Measurements from ENCODE around the gene DICER1.

DICER1 gene

DNA sequence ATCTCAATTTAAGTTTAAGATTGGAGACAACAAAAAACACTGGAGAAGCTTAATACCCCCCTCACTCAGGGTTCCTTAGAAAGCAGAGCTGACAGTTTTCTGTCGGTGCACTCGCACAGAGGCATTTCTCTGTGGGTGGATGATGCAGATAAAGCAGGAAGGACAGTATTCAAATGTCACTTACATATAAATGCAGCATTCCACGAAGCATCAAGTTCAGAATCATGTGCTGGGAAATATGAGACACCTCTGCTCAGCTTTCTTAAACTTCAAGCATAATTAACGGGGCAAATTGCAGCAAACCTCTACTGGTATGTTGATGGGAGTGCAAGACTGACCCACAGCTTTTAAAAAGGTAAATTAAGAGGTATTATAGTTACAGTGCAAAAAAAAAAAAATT, 68.7 kb downstream of the DICER1 start:
- no peak for DNase-seq (ENCODE audit: low read depth in 3 of 3)

DNA sequence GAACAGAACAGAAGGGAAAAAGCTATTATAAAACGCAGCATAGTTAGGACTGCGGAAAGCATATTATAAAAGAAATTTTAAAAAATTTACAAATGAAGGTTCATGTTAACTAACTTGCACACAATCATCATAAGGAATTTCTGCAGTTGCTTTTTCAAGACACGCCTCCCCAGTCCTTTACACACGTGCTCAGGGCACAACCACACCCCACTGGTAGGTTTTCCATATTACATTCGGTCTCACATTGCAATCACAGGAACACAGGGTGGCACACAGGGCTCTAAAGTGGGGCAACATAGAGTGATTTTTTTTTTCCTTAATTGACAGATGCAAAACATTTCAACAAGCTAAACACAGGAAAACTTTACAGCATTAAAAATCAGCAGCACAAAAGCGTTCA, 69.7 kb downstream of the DICER1 start:
- DNase-seq (ENCODE audit: low read depth in 3 of 3), result no peak

DNA sequence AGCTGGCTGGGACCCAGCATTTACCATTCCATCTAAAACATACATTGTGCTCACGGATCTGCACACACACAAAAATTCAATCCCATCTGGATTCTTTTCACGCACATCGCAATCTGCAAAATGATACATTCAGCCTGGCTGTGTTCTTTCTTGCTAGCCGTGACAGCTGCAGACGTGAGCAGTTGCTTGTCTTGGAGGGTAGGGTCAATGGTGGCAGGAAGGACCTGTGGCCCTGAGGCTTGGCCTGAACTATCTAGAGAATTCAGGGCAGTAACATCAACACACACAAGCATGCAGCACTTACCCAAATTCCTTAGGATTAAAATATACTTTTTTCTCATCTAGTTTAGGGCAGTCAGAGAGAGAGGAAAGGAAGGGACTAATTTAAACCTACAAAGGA, 72.0 kb downstream of the DICER1 start:
- no peak for DNase-seq (ENCODE audit: low read depth in 3 of 3)

DNA sequence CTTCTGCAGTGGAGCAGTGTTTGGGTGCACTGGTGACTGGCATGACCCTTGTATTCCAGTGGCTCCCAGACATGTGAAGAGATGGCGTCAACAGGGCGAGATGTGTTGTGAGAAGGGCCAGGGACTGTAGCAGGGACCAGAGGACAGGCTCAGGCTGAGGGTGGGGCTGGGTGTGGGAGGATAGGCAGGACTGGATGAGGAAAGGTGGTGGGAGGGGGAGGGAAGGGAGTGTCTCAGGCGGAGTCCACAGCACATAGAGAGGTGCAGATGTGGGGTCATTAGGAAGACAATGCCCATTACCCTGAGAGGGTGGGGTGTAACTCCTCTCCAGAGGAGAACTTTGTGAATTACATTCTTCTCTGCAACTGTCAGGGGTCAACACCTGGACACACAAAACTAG, 78.5 kb downstream of the DICER1 start:
- no peak for DNase-seq (ENCODE audit: low read depth in 3 of 3)

DNA sequence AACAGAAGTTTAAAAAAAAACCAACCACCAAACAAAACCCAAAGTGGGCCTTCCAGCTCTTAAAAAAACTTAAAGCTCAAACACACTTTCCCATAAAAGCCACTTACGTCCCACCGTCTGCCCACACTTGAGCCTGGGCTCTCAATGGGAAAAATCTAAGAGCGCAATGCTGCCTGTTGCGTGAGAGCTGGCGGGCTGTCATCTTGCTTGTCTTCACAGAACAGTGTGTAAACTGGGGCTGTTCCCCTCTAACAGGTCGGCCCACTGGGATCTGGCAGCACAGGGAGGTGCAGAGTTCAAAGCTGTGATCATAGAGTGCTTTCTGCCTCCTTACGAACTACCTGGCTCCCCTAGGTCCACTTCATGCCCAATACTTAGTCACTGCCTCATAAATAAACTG, 80.0 kb downstream of the DICER1 start:
- no peak for DNase-seq (ENCODE audit: low read depth in 3 of 3)

DNA sequence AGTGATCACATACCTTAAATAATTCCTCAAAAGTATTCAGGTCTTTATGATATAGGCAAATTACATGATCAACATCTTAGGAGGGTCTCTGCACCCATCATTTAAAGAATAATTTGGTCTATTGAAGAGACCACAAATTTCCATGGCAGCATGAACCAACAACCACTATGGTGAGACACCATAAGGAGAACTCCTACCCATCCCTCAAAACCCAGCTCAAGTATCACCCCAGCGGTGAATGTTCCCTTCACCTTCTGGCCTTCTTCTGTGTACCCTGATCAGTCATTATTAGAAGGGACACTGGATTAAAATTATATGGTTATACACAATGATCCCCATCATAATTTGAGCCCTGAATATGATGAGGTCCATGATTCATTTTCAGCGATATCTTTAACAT, 81.5 kb downstream of the DICER1 start:
- DNase-seq (ENCODE audit: low read depth in 3 of 3), result no peak

DNA sequence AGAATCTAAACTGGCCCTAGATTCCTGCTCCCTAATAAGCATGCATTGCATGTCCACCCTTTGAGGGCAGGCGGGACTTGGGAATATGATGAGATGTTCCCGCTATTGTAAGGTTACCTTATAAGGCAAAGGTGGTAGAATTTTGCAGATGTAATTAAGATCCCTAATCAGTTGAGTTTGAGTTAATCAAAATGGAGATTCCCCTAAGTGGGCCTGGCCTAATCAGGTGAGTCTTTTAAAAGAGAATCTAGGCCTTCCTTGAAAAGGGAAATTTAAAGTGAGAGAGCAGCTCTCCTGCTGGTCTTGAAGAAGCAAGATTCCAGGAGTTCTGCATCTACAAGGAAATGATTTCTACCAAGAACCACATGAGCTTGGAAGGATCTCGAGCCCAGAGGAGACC, 83.4 kb downstream of the DICER1 start:
- no peak for DNase-seq (ENCODE audit: low read depth in 3 of 3)

DNA sequence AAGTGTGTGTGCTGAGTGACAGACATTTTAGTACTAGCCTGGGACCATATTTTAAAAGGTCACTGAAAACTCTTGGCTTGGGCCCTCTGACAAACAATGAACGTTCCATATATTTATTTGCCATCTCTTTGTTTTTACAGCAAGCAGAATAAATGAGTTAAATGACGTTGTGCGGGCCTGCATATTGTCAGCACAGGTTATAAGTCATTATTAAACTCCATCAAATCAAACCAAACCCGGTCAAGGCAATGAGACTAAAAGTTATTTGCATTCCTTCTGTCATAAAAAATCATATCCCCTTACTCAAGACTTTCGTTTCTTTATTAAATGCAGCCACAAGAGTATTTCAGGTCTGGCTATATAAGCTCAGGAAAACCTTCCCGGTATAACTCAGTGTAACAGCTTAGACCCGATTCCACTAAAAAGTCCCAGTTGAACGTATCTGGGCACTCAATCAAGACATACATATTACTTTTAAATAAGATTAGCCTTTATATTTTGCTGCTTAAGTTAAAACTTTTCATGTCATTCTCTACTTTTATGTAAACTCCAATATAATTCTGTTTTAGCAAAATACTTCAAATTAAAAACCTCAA, 84.9 kb downstream of the DICER1 start:
- no peak for DNase-seq (ENCODE audit: low read depth in 3 of 3)

DNA sequence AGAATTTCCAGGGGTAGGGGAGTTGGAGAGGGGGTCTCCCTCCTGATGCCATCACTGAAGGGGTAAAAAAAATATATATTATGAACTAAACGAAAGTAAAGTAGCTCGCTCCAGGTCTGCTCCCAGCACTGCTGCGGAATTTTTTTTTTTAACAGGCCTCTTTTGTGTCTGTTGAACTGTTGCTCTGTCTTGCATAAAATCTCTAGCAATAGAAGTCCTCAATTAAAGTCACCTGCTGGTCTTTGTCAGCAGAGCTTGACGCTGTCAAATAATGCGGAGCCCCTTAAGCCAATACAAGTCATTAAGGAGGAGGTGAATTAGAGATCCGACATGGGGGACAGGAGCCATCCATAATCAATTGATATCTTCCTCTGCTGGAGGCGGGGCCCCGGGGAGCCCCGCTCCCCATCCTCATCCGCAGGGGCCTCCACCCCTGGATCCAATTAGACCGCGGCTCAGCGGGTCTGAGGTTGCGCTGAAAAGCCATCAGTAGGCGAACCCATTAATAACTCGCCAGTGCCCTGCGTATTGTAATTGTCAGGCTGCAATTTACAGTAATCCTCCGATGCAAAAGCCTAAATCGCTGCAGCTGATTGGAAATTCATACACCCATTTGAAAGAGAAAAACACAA, 85.6 kb downstream of the DICER1 start:
- DNase-seq (ENCODE audit: low read depth in 3 of 3), result no peak

DNA sequence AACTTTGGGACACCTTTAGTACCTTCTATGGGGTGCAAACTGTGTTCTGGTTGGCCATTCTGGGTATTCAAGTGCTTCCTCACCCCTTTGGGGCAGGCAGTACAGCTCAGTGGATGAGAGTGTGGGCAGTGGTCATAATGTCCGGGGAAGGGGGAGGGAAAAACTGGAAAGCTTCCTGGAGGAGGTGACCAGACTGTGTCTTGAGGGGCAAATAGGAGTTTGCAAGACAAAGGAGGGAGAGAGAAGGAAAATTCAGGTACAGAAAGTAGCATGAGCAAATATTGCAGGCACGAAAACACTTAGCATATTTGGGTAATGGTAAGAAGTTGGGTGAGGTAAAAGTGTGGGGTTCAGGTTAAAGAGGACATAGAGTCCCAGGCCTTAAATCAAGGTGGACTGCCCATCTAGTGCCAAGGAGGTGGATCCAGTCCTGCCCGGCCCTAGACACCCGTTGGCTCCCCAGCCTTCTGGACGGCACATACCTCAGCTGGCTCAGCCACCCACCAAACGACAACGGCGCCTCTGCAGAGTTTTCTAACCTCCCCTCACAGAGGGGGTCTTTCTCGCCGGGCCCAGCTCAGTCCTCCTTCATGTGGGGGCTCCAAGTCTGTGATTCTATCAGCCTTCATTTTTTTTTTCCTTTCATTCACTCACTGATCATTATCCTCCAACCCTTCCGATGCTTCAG, 86.4 kb downstream of the DICER1 start:
- no peak for DNase-seq (ENCODE audit: low read depth in 3 of 3)

DNA sequence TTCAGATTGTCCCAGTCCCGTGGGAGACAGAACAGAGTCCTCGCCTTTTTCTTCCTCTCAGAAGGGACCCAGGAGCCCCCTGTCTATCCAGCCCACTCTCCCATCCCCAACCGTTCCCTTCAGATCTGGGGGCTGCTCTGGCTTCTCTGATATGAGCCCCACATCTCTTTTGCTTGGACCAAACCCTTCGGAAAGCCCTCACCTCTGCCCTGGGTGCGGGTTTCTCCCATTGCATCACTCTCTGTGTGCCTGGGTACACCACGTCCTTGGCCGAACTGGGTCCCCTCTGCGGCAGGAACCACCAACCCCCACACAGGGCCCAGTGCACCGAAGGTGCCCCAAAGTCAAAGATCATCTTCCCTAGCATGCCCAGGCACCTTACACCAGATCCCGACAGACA, 87.8 kb downstream of the DICER1 start:
- no peak for DNase-seq (ENCODE audit: low read depth in 3 of 3)

DNA sequence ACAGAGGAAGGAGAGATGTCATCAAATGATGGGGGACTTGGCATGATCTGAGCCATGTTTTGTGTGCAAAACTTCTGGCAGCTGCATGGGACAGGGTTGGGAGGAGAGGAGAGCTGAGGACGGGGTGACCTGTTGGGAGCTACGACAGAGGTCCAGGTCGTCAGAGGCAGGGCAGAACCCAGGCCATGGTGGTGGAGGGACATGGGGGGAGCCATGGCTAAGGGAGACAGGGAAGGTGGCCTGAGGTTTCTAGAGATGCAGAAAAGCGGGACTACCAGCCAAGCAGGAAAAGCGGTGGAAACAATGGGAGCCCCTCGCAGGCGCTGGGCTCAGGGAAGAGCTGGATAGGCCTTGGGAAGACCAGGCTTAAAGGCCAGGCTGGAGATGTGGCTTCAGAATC, 88.3 kb downstream of the DICER1 start:
- no peak for DNase-seq (ENCODE audit: low read depth in 3 of 3)

DNA sequence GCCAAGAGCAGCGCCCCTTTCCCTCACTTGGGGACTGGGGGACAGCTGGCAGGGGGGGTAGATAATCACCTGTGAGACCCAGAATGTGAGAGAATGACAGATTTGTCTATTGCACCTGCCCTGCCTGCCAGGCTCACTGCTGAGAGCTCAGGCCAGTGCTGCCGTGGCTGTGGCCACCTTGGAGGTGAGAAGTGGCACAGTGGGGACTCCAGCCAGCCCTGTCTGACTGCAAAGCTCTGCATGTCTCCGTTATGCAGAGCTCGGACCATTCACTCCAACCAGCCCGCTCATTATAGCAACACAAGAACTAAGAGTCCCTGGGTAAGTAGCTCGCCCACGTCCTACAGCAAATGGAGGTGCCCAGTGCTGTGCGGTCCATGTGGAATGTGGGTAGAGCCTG, 88.8 kb downstream of the DICER1 start:
- DNase-seq (ENCODE audit: low read depth in 3 of 3), result no peak

DNA sequence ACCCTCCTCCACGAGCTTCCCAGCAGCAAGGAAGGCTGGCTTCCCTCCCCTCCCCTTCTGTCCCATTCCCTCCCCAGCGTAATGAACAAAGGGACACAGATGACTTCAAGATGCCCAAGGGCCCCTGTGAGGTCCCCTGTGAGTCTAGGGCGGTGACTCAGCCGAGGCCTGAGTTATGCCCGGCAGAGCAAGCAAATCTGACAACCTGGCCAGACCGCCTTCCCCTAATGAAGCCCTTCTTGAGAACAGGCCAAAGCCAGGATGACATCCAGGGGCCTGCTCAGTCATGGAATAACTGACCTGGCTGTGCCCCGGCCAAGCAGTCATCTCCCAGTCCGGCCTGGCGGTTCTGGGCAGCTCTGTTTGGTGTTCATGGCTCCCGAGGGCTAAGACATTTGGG, 89.2 kb downstream of the DICER1 start:
- DNase-seq (ENCODE audit: low read depth in 3 of 3), result no peak

DNA sequence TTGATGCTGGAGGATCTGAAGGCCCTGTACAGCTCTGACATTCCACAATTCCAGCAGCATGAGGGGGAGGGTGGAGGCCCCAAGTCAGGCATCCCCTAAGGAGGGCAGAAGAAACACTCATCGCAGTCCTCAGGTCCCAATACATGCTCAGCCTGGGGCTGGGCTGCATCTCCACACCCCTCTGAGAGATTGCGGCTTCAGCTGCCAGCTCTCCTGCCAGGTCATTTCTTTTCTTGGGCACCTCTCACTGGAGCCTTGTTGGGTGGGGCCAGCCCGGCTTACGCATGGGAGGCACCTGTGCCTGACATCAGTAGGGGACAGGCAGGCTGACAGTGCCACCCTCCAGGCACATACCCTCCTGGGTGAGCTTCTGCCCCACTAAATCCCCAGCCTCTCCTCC, 89.8 kb downstream of the DICER1 start:
- DNase-seq (ENCODE audit: low read depth in 3 of 3), result no peak

DNA sequence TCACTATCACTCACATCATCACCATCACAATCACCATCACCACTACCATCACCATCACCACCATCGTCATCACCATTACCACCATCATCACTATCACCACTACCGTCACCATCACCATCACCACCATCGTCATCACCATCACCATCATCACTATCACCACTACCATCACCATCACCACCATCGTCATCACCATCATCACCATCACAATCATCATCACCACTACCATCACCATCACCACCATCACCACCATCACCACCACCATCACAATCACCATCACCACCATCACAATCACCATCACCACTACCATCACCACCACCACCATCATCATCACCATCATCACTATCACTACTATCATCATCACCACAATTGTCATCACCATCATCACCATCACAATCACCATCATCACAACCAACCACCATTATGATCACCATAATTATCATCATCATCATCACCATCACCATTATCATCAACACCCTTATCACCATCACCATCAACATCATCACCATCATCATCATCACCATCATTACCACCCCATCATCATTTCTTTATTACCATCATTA, 90.8 kb downstream of the DICER1 start:
- DNase-seq (ENCODE audit: low read depth in 3 of 3), result no peak

DNA sequence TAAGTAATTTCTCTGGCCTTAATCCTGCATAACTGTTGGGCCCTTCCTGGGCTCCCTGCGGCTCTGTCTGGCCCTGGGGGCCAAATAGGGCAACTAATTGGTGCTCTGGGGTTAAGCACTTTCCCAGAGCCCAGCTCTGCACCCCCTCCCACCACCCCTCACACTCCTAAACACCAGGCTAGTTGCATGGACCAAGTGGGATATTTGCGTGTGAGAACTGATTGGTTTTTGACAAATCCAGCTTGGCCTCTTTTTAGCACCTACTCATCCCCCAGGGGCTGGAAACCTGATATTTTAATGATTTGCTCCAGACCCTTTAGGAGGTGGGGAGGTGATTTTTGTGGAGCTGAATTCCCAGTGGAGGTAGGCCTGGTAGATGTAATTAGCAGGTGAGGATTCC, 91.9 kb downstream of the DICER1 start:
- DNase-seq (ENCODE audit: low read depth in 3 of 3), result no peak

DNA sequence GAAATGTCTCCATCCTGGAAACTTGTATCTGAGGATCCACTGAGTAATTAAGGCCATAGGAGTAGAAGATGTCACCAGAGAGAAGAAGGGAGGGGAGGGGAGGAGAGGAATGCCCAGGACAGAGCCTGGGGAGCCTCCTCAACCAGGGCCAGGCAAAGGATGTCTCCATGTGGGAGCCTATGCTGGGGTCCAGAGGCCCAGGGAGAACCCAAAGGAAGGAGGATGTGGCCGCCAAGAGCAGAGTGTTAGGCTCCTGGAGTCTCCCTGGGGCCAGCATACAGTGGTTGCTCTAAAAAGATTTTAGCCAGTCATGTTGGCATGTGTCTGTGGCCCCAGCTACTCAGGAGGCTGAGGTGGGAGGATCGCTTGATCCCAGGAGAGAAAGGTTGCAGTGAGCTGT, 92.6 kb downstream of the DICER1 start:
- no peak for DNase-seq (ENCODE audit: low read depth in 3 of 3)

DNA sequence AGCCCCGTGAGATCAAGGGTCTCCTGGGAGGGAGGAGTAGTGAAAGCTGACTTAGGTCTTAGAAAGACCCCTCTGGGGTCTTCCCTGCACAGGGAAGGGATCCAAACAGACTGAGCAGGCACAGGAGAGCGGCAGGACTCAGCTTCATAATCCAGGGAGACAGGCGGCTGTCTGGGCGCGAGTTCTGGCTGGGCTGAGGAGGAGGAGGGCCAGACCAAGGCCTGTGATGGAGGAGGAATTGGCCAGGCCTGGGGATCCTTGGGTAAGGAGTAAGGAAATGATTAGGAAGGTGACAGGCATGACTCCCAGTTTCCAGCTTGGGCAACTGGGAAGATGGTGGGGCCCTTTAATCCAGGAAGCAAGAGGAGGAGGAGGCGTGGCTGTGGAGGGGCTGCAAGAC, 93.1 kb downstream of the DICER1 start:
- no peak for DNase-seq (ENCODE audit: low read depth in 3 of 3)

DNA sequence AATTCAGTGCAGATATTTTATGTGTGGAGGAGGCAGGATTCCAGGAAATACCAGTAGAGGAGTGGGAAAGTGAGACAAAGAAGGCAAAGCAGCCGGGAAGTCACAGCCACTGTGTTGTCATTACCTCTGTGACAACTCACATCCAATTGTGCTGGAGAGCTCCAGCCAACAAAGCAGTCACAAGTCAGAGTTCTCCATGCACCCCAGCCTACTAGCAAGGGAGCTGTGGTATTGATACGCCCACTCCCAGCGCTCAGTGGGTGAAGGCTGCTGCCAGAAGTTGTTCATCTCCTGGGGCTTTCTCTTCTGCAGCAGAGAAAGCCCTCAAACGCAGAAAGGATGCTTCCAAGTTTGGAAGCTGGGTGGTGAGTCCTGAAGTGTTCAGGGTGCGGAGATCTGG, 93.9 kb downstream of the DICER1 start:
- no peak for DNase-seq (ENCODE audit: low read depth in 3 of 3)

DNA sequence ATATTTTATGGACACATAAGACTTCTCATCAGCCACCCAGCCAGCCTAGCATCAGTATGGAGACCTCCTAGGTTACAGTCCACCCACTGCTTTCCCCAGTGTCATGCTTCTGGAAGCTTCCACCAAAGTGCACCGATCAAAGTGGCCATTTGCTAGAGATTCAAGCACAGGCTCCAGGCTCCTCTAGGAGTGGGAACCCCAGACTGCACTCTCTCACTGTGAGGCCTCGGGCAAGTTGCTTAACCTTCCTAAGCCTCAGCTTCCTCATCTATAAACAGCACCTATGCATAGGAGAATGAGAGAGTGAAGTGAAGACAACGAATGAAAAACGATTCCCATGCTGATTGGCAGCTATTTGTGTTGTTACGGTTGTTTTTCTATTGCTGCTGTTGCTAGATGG, 94.4 kb downstream of the DICER1 start:
- no peak for DNase-seq (ENCODE audit: low read depth in 3 of 3)

DNA sequence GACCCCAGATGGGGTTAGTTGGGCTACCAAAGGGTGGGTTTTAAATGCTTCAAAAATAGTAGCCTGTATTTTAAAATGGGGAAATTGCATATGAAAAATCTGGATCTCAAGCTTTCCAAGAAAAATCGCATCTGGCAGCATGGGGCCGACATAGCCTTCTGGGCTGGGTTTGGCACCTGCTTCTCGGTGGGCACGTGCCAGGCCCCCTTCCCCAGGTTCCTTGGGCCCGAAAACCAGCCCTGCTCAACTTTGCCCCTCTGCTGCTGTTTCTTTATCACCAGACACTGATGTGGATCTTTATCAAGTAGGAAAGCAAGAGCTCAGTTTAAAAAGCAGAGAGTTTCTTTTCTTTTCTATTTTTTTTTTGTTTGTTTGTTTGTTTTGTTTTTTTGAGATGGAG, 95.1 kb downstream of the DICER1 start:
- no peak for DNase-seq (ENCODE audit: low read depth in 3 of 3)
